ENCODE measurements around the gene TEX29.

TEX29 gene

GRCh38 chr13:111367340-111367739 is 46.9 kb downstream of the TEX29 start:
- in situ Hi-C loops (cut with MboI; ENCODE audit: low sequenced_read_pairs), result no loop called here

GRCh38 chr13:111368091-111368490 is 47.6 kb downstream of the TEX29 start:
- in situ Hi-C loops (cut with MboI; ENCODE audit: low sequenced_read_pairs), result no loop called here

GRCh38 chr13:111370147-111370546 is 49.7 kb downstream of the TEX29 start:
- in situ Hi-C loops (cut with MboI; ENCODE audit: low sequenced_read_pairs), result no loop called here

GRCh38 chr13:111370570-111371535 is 50.4 kb downstream of the TEX29 start:
- in situ Hi-C loops (cut with MboI; ENCODE audit: low sequenced_read_pairs), result no loop called here

- in situ Hi-C loops (cut with MboI; ENCODE audit: low sequenced_read_pairs), result no loop called here
Observed at GRCh38 chr13:111371720-111372119, 51.3 kb downstream of the TEX29 start.

GRCh38 chr13:111372651-111373425 is 52.4 kb downstream of the TEX29 start:
- in situ Hi-C loops (cut with MboI; ENCODE audit: low sequenced_read_pairs), result no loop called here

GRCh38 chr13:111373486-111373885 is 53.0 kb downstream of the TEX29 start:
- in situ Hi-C loops (cut with MboI; ENCODE audit: low sequenced_read_pairs), result no loop called here

GRCh38 chr13:111380431-111380830 is 60.0 kb downstream of the TEX29 start:
- in situ Hi-C loops (cut with MboI; ENCODE audit: low sequenced_read_pairs), result no loop called here

- in situ Hi-C loops (cut with MboI; ENCODE audit: low sequenced_read_pairs), result no loop called here
Observed at GRCh38 chr13:111382411-111382810, 62.0 kb downstream of the TEX29 start.

- in situ Hi-C loops (cut with MboI; ENCODE audit: low sequenced_read_pairs), result no loop called here
Observed at GRCh38 chr13:111382877-111383276, 62.4 kb downstream of the TEX29 start.

- in situ Hi-C loops (cut with MboI; ENCODE audit: low sequenced_read_pairs), result no loop called here
Observed at GRCh38 chr13:111383591-111384440, 63.4 kb downstream of the TEX29 start.

- in situ Hi-C loops (cut with MboI; ENCODE audit: low sequenced_read_pairs), result no loop called here
Observed at GRCh38 chr13:111384441-111385182, 64.2 kb downstream of the TEX29 start.

- in situ Hi-C loops (cut with MboI; ENCODE audit: low sequenced_read_pairs), result no loop called here
Observed at GRCh38 chr13:111385183-111385857, 64.9 kb downstream of the TEX29 start.

- in situ Hi-C loops (cut with MboI; ENCODE audit: low sequenced_read_pairs), result no loop called here
Observed at GRCh38 chr13:111387026-111387871, 66.8 kb downstream of the TEX29 start.

- in situ Hi-C loops (cut with MboI; ENCODE audit: low sequenced_read_pairs), result no loop called here
Observed at GRCh38 chr13:111387945-111388600, 67.6 kb downstream of the TEX29 start.

GRCh38 chr13:111388851-111389500 is 68.5 kb downstream of the TEX29 start:
- in situ Hi-C loops (cut with MboI; ENCODE audit: low sequenced_read_pairs), result no loop called here

- in situ Hi-C loops (cut with MboI; ENCODE audit: low sequenced_read_pairs), result no loop called here
Observed at GRCh38 chr13:111389621-111390521, 69.4 kb downstream of the TEX29 start.

Measured in HL-60/S4 treated with retinoic acid at 250 ng/mL for 4 days and 3 days (cell line).